Heart right ventricle (tissue), 16 donors: Measurements from ENCODE around the gene HSPB6. TPM values are rescaled to one million over a fixed set of nuclear protein-coding genes. Genes with fewer than 3 reads are reported as not detected.

Source experiments
- ATAC-seq, 8 donors: fragments of 200-7000 bp; cut with Tn5 transposase; one replicate each; pipeline ENCODE4 v1.9.1; 2020; ENCODE audit warnings: mild to moderate bottlenecking in 8 of 8, moderate library complexity in 8 of 8, moderate number of reproducible peaks in 1 of 8
- DNase-seq, 2 donors: peaks; one replicate each; pipeline ENCODE4 v3.0.0-alpha.2; 2020
- H3K27ac ChIP-seq, 10 donors: fragments of 200-600 bp; sonication (generic) in 2 of 10; one replicate each; pipeline versions ENCODE4 v1.5.0 to v1.8.0; 2020 to 2022; ENCODE audit warnings: mild to moderate bottlenecking in 3 of 10
- H3K27me3 ChIP-seq, 7 donors: fragments of 200-600 bp; one replicate each; pipeline ENCODE4 v1.8.0; 2021 to 2022; ENCODE audit warnings: mild to moderate bottlenecking in 2 of 7
- H3K36me3 ChIP-seq, 9 donors: fragments of 200-600 bp; sonication (generic) in 1 of 9; one replicate each; pipeline versions ENCODE4 v1.5.0 to v1.8.0; 2020 to 2022; ENCODE audit warnings: mild to moderate bottlenecking in 2 of 9
- H3K4me1 ChIP-seq, 9 donors: fragments of 200-600 bp; sonication (generic) in 1 of 9; one replicate each; pipeline versions ENCODE4 v1.5.0 to v1.8.0; 2020 to 2022; ENCODE audit warnings: mild to moderate bottlenecking in 4 of 9
- H3K4me3 ChIP-seq, 10 donors: fragments of 200-600 bp; sonication (generic) in 2 of 10; one replicate each; pipeline versions ENCODE4 v1.5.0 to v1.8.0; 2020 to 2022; ENCODE audit warnings: mild to moderate bottlenecking in 7 of 10, moderate library complexity in 2 of 10
- H3K9me3 ChIP-seq, 11 donors: fragments of 200-600 bp in 10 of 11; sonication (generic) in 2 of 11; one replicate each; pipeline versions ENCODE4 v1.5.0 to v1.8.0; 2013 to 2022; ENCODE audit warnings: mild to moderate bottlenecking in 2 of 11, control low read depth in 1 of 11, moderate library complexity in 1 of 11
- WGBS, 2 donors: extraction: QIAGEN DNeasy Blood & Tissue Kit; methylation state at CpG; one replicate each; pipeline ENCODE4 v1.1.7; 2013; ENCODE audit warnings: inconsistent platforms in 1 of 2; 5-methylcytosine and 5-hydroxymethylcytosine counted together
- intact Hi-C, 10 donors: fragments of 100-400 bp; cut with DNase I; formaldehyde crosslinking; loops; one replicate each; pipeline versions ENCODE4 v1.11.1 to v1.14.2; 2022
- polyA plus RNA-seq, 2 donors: library from polyadenylated mRNA; stranded (reverse); fragments of 200-250 nt; gene quantifications; one replicate each; pipeline ENCODE4 v1.2.3, GENCODE V29; 2013
- total RNA-seq, 10 donors: library from RNA; stranded (reverse); fragmentation: NEBNext Ultra II Directional in 3 of 10; extraction: Animal tissue kit (Norgen Biotek cat#: 25700) in 3 of 10; gene quantifications; one replicate each; pipeline versions ENCODE4 v1.2.1 to v1.2.4, GENCODE V29; 2021 to 2023
- TF ChIP-seq, protein P1 (sequence below), 9 donors: fragments of 200-600 bp; sonication (generic) in 2 of 9; IDR thresholded peaks; one replicate each; pipeline versions ENCODE4 v1.5.0 to v1.8.0; 2021 to 2022; ENCODE audit warnings: antibody characterized with exemption in 9 of 9, mild to moderate bottlenecking in 5 of 9, moderate library complexity in 1 of 9
- donor health status: Arrhythmogenic right ventricular cardiomyopathy.
- donor health status: ischemic (EF 13 %, LVEDD 7.1; RV severe dilation, severe dysfunction).
- donor health status: healthy with polysubstance abuse.
- donor health status: DM: no; HTN: yes; CAD: no.
- donor health status: DM: no; HTN: no; CAD: no.
- donor health status: ischemic (EF 25% LVEDD 6.9; RV normal size, moderate dysfunction).
- donor health status: ischemic (EF 25% LVEDD 5.7; RV mildly dilated, moderate dysfunction).
- donor health status: healthy.
- donor health status: DM: yes; HTN: yes; CAD: no.
- donor health status: Ischemic cardiomyopathy.
- donor health status: ischemic (EF 35%, LVEDD 5.7; RV mildly dilated, moderate dysfunction).
- donor health status: nonischemic (EF 11% LVEDD 7.7; RV severe dilation, severe dysfunction).
- donor health status: DM: yes; HTN: yes; CAD: no.
- donor health status: PGD.
- donor health status: ischemic (EF 29% LVEDD 5.4; RV normal size, mild dysfunction).
- donor health status: nonischemic (EF 23%, LVEDD 6.1; RV moderate dilation, normal function).

The HSPB6 gene
- total and polyA plus RNA-seq, 12 donors, result 387 to 1,269 (median 981) TPM

DNA sequence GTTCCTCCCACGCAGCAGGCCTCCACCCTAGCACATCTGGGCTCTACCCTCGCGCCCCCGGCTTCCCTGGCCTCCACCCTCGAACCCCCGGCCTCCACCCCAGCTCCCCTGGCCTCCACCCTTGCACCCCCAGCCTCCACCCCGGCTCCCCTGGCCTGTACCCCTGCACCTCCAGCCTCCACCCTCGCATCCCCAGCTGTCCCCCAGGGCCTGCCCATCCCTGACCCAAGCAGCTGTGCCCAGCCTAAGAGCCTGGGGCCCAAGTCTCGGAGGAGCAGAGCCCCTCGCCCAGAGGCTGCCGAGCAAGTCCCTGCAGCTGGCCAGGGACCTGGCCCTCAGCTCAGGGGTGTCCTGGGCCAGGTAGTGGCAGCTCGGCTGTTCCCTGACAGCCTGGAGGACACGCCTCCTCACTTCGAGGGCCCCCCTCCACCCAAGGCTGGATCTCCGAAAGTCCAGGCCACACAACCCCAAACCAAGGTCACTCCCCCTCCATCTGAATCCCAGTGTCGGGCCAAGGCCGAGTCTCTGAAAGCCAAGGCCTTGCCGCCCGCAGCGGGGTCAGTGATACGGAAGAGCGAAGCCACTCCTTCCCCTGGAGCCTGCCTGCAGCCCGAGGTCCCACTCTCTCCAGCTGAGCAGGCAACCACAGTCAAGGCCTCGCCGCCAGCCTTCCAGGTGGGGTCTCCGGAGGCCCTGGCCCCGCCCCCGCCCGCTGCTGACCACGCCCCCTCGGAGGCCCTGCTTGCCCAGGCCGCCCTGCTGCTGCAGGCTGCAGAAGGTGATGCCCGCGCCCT is 10.7 kb upstream of the HSPB6 start:
- no peak overlapping the region for H3K27ac ChIP-seq
- intact Hi-C loops, result no loop called here
- no peak overlapping the region for H3K4me3 ChIP-seq
- no peaks in the 10 kb centered on the region for H3K9me3 ChIP-seq
- H3K36me3 ChIP-seq, result peaks cover 0 to 41% (median 0%) of the 10 kb centered on the region in 9 donors
- H3K27me3 ChIP-seq, result no peaks in the 10 kb centered on the region
- TF ChIP-seq, protein P1, sequence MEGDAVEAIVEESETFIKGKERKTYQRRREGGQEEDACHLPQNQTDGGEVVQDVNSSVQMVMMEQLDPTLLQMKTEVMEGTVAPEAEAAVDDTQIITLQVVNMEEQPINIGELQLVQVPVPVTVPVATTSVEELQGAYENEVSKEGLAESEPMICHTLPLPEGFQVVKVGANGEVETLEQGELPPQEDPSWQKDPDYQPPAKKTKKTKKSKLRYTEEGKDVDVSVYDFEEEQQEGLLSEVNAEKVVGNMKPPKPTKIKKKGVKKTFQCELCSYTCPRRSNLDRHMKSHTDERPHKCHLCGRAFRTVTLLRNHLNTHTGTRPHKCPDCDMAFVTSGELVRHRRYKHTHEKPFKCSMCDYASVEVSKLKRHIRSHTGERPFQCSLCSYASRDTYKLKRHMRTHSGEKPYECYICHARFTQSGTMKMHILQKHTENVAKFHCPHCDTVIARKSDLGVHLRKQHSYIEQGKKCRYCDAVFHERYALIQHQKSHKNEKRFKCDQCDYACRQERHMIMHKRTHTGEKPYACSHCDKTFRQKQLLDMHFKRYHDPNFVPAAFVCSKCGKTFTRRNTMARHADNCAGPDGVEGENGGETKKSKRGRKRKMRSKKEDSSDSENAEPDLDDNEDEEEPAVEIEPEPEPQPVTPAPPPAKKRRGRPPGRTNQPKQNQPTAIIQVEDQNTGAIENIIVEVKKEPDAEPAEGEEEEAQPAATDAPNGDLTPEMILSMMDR (IDR thresholded peaks at IDR 0.05), result no peak
- ATAC-seq (peak; percentile 9 to 71 (median 45)), DNase-seq (no peak)
- WGBS, 2 donors, result 60 to 67% methylated on average over 32 to 34 of the region's 34 CpGs
- H3K4me1 ChIP-seq, result no peaks in the 10 kb centered on the region

DNA sequence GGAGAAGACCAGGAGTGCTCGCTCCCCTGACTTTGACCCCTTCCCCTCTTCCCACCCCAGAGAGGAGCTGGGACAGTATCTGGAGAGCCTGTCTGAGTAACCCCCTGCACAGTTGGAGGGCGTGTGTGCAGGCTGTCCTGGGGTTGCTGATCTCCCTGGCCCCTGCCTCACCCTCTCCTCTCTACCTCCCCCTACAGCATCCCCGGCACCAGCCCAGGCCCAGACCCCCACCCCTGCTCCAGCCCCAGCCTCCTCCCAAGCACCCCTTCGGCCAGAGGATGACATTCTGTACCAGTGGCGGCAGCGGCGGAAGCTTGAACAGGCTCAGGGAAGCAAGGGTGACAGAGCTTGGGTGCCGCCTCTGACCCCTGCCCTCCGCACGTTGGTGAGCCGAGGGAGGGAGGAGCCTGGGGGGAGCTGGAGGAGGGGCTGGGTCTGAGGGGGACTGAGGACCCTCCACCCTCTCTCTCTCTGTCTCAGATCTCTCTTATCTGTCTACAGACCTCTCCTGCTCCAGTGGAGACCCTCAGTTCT is 9.8 kb upstream of the HSPB6 start:
- TF ChIP-seq, protein P1 (IDR thresholded peaks at IDR 0.05), result no peak
- Histone ChIP-seq H3K9me3 (no peaks in the 10 kb centered on the region), H3K4me3 (no peak overlapping the region), H3K27me3 (no peaks in the 10 kb centered on the region), H3K36me3 (peaks cover 0 to 50% (median 0%) of the 10 kb centered on the region in 9 donors), H3K4me1 (no peaks in the 10 kb centered on the region), H3K27ac (no peak overlapping the region)
- peak in 2 of 8 donors; percentile 4 to 33 for ATAC-seq
- no peak for DNase-seq
- intact Hi-C loops, result no loop called here
- WGBS, 2 donors, result 85 to 89% methylated on average over 11 of the region's 11 CpGs

DNA sequence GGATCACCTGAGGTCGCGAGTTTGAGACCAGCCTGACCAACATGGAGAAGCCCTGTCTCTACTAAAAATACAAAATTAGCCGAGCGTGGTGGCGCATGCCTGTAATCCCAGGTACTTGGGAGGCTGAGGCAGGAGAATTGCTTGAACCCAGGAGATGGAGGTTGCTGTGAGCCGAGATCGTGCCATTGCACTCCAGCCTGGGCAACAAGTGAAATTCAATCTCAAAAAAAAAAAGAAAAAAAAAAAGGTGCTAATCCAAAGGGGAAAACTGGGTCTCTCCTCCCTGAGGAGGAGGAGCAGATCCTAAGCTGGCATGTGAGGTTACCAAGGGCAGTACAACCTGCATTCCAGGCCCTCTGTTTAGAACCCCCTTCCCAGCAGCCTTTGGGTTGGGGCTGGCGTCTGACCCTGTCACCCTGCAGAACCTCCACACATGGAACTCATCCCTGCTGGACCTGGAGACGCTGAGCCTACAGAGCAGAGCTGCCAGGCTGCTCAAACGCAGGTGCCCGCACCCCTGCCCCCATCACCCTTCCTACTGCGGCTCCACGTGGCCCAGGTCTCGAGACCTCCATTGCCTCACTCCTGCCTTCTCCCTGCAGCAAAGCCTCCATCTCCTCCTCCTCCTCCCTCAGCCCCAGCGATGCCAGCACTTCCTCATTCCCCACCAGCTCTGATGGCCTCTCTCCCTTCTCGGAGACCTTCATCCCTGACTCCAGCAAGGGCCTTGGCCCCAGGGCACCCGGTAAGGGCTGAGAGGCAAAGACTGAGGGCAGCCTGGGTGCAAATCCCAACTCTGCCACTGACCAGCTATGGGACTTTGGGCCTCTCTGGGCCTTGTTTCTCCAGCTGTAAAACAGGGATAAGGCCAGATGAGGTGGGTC is 7.8 kb upstream of the HSPB6 start:
- H3K4me1 ChIP-seq, result peaks cover 0 to 8% (median 0%) of the 10 kb centered on the region in 9 donors
- H3K27me3 ChIP-seq, result no peaks in the 10 kb centered on the region
- H3K4me3 ChIP-seq, result no peak overlapping the region
- TF ChIP-seq, protein P1 (IDR thresholded peaks at IDR 0.05), result no peak
- no peak overlapping the region for H3K27ac ChIP-seq
- intact Hi-C loops, result no loop called here
- ATAC-seq, result no peak
- WGBS, 2 donors, result 92 to 97% methylated on average over 17 of the region's 17 CpGs
- no peak for DNase-seq
- H3K36me3 ChIP-seq, result peaks cover 0 to 65% (median 0%) of the 10 kb centered on the region in 9 donors
- peaks cover 0 to 3% (median 0%) of the 10 kb centered on the region in 11 donors for H3K9me3 ChIP-seq

DNA sequence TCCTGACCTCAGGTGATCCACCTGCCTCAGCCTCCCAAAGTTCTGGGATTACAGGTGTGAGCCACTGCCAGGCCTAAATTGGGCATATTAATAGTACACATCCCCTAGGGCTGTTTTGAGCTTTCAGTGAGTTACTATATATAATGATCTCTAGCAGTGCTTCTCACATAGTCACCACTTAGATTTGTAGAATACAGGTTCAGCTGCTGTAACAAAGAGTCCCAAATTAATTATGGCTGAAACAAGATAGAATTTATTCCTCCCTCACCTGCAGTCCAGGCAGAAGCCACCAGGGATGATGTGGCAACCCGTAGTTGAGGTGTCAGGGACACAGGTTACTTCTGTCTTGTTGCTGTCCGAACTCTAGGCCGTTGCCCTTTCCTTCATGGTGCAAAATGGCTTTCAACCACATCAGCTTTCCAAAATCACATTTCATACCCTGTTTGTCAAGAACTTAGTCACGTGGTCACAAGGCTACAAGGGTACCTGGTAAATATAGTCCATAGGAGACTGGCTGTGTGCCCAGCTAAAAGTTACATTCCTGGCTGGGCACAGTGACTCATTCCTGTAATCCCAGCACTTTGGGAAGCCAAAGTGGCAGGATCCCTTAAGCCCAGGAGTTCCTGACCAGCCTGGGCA is 4.0 kb upstream of the HSPB6 start:
- H3K27me3 ChIP-seq, result peaks cover 0 to 8% (median 0%) of the 10 kb centered on the region in 7 donors
- peaks cover 0 to 60% (median 0%) of the 10 kb centered on the region in 9 donors for H3K36me3 ChIP-seq
- no peak overlapping the region for H3K27ac ChIP-seq
- H3K4me3 ChIP-seq, result no peak overlapping the region
- DNase-seq (no peak), ATAC-seq (no peak)
- peaks cover 0 to 35% (median 27%) of the 10 kb centered on the region in 9 donors for H3K4me1 ChIP-seq
- WGBS, 2 donors, result 88 to 91% methylated on average over 4 of the region's 4 CpGs
- peaks cover 0 to 3% (median 0%) of the 10 kb centered on the region in 11 donors for H3K9me3 ChIP-seq
- intact Hi-C loops, result no loop called here
- TF ChIP-seq, protein P1 (IDR thresholded peaks at IDR 0.05), result no peak
